ENCODE measurements around the gene PCID2.

Gene PCID2

DNA sequence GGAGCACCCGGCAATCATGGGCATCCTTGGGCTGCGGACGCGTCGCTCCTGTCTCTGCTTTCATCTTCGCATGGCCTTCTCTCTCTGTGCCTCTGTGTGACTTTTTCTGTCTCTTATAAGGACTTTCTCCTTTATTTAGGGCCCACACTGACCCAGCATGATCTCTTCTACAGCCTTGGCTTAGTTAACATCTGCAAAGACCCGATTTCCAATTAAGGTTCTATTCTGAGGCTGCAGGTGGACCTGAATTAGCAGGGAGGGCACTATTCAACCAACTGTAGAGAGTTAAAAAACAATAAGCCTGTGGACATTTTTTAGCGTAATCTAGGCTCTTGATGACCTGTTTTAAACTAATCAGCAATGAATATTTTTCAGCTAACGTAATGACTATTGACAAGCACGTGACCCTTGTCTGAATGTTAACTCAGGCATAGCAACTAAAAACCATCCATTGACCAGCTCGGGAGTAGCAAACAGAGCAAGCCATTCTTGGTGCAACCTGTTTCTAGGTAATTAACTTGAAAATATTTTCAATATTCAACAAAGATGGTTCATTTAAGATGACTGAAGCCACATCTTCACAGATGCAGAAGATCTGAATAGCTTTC lies 70.7 kb downstream of the PCID2 start:
- H3K27ac ChIP-seq, result no peak overlapping the region
- TF ChIP-seq ZFX (IDR thresholded peaks at IDR 0.05), result no peak
- TF ChIP-seq, protein P1, sequence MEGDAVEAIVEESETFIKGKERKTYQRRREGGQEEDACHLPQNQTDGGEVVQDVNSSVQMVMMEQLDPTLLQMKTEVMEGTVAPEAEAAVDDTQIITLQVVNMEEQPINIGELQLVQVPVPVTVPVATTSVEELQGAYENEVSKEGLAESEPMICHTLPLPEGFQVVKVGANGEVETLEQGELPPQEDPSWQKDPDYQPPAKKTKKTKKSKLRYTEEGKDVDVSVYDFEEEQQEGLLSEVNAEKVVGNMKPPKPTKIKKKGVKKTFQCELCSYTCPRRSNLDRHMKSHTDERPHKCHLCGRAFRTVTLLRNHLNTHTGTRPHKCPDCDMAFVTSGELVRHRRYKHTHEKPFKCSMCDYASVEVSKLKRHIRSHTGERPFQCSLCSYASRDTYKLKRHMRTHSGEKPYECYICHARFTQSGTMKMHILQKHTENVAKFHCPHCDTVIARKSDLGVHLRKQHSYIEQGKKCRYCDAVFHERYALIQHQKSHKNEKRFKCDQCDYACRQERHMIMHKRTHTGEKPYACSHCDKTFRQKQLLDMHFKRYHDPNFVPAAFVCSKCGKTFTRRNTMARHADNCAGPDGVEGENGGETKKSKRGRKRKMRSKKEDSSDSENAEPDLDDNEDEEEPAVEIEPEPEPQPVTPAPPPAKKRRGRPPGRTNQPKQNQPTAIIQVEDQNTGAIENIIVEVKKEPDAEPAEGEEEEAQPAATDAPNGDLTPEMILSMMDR (conservative IDR thresholded peaks at IDR 0.05), result no peak

DNA sequence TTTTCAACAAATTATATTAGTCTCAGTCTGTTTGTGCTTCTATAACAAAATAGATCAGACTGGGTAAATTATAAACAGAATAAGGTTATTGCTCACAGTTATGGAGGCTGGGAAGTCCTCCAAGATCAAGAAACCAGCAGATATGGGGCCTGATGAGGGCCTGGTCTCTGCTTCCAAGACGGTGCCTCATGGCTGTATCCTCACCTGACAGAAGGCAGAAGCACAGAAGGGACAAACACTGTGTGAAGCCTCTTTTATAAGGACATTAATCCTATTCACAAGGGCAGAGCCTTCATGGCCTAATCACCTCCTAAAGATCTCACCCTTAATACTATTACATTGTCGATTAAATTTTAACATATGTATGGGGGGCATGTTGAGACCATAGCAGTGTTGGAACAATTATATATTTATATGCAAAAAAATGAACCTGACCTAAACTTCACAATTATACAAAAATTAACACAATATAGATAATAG lies 73.1 kb downstream of the PCID2 start:
- no peak overlapping the region for H3K27ac ChIP-seq
- TF ChIP-seq ZFX (IDR thresholded peaks at IDR 0.05), result no peak
- TF ChIP-seq, protein P1 (conservative IDR thresholded peaks at IDR 0.05), result no peak

DNA sequence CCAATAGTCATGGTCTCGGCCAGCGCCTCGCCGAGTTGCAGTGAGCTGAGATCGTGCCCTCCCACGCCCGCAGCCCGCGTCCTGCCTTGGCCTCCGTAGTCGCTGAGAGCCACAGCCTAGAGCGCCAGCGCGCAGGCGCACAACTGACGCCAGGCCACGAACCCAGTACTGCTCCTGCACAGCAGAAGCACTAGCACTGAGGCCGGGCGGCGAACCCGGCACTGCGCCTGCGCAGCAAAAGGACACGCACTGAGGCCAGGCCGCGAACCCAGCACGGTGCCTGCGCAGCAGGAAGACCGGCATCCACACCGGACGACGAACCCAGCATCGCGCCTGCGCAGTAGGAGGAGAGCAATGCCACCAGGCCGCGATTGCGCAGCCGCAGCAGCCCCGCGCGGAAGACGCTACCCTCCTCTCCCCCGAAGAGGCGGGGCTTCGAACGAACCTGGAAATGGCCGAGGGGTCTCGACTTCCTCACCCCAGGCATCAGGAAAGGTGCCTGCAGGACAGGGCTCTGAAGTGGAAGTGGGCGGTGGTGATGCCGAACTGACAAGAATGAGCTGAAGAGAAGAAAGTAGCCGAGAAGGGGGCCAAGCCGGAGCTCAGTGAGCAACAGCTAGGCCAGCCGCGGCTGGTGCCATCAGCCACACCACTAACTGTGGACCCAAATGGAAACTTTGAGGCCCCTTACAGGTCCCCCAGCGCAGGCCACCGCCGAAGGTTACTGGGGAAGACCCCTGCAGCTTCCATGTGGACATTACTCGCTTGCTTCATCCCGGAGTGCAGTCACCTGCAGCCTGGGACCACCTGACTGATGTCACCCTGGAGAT lies 78.3 kb downstream of the PCID2 start:
- TF ChIP-seq, protein P1 (conservative IDR thresholded peaks at IDR 0.05), result no peak
- TF ChIP-seq ZFX (IDR thresholded peaks at IDR 0.05), result no peak
- no peak overlapping the region for H3K27ac ChIP-seq

DNA sequence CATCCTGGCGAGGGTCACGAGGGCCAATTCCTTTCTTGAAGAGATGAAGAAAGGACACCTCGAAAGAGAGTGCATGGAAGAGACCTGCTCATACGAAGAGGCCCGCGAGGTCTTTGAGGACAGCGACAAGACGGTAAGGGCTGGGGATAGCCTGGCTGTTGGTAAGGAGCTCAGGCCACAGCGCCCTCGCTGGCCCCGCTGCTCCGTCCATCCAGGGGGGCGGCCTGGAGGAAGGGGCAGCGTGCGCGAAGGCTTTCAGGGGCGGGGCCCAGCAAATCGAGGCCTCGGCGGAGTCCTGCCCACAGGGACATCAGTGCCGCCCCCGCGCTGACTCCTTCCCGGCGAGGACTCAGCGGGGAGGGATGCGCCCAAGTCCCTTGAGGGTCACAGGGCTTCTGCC lies 79.0 kb downstream of the PCID2 start:
- no peak for TF ChIP-seq ZFX (IDR thresholded peaks at IDR 0.05)
- TF ChIP-seq, protein P1 (conservative IDR thresholded peaks at IDR 0.05), result no peak
- no peak overlapping the region for H3K27ac ChIP-seq
